Tibial nerve (tissue), 4 donors: Measurements from ENCODE around the gene TBC1D22A.

Experiments used
- EP300 ChIP-seq, 2 donors: sonication (generic); formaldehyde crosslinking; IDR thresholded peaks; one replicate each; pipeline ENCODE4 v1.6.1; 2017; ENCODE audit warnings: antibody characterized with exemption in 2 of 2, mild to moderate bottlenecking in 1 of 2
- POLR2A ChIP-seq, 2 donors: fragments of 450-650 bp; IDR thresholded peaks; one replicate each; pipeline ENCODE4 v1.6.1; 2017; ENCODE audit warnings: antibody characterized with exemption in 2 of 2, mild to moderate bottlenecking in 2 of 2, moderate library complexity in 2 of 2
- TF ChIP-seq, protein P1 (sequence below), 5 experiments: fragments of 200-600 bp in 3 of 5; fragments of 450-650 bp in 2 of 5; sonication (generic) in 3 of 5; IDR thresholded peaks; one replicate each; pipeline ENCODE4 v1.5.1; 2016 to 2019; ENCODE audit warnings: antibody characterized with exemption in 5 of 5, mild to moderate bottlenecking in 3 of 5, moderate library complexity in 2 of 5

DNA sequence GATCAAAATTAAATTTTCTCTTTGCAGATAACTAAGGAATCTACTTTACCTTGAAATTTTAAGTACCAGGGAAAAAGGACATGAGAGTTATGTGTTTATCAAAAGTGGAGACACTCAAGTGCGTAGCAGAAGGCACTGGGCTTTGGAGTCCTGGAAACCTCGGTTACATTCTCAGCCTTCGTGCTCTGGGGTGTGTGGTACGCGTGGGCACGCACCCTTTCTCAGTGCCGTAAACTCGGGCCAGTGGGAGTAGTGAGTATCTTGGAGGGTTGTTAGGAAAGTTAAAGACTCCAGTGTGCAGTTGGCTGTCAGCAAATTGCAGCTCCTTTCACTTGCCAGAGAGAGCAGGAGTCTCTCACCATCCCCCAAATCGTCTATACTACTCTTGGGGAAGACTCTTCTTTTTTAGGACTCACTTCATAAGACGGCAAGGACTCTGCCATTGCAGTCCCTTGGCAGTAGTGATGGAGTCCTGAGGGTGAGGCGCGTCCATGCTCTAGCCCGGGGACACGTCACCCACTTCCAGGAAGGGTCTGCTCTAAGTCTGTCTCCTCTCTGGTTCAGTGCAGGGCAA, 171.8 kb downstream of the TBC1D22A start:
- TF ChIP-seq, protein P1, sequence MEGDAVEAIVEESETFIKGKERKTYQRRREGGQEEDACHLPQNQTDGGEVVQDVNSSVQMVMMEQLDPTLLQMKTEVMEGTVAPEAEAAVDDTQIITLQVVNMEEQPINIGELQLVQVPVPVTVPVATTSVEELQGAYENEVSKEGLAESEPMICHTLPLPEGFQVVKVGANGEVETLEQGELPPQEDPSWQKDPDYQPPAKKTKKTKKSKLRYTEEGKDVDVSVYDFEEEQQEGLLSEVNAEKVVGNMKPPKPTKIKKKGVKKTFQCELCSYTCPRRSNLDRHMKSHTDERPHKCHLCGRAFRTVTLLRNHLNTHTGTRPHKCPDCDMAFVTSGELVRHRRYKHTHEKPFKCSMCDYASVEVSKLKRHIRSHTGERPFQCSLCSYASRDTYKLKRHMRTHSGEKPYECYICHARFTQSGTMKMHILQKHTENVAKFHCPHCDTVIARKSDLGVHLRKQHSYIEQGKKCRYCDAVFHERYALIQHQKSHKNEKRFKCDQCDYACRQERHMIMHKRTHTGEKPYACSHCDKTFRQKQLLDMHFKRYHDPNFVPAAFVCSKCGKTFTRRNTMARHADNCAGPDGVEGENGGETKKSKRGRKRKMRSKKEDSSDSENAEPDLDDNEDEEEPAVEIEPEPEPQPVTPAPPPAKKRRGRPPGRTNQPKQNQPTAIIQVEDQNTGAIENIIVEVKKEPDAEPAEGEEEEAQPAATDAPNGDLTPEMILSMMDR (IDR thresholded peaks at IDR 0.05) = no peak
- TF ChIP-seq POLR2A (IDR thresholded peaks at IDR 0.05) = no peak
- TF ChIP-seq EP300 (IDR thresholded peaks at IDR 0.05) = no peak
